Skeletal muscle satellite cell (primary cell): ENCODE data around the gene CLEC11A. TPM values are rescaled to one million over a fixed set of nuclear protein-coding genes. Genes with fewer than 3 reads are reported as not detected.
A peak's percentile ranks its signal among the peaks of the same experiment; 100 is the strongest.

ENCODE experiments used
- H3K27me3 ChIP-seq: 2 replicates; pipeline ENCODE4 v1.7.0; 2013; ENCODE audit warnings: low read length; ENCODE audit not compliant: control insufficient read depth, insufficient read depth
- H3K36me3 ChIP-seq: 2 replicates; pipeline ENCODE4 v1.7.0; 2013; ENCODE audit warnings: mild to moderate bottlenecking, control low read depth, low read length; ENCODE audit not compliant: insufficient read depth
- H3K4me1 ChIP-seq: 2 replicates; pipeline ENCODE4 v1.7.0; 2013; ENCODE audit warnings: low read length; ENCODE audit not compliant: control insufficient read depth, insufficient read depth
- H3K4me2 ChIP-seq: 2 replicates; pipeline ENCODE4 v1.7.0; 2013; ENCODE audit warnings: mild to moderate bottlenecking, low read length
- H3K4me3 ChIP-seq: 2 replicates; pipeline ENCODE4 v1.7.0; 2013; ENCODE audit warnings: low read length
- H3K9ac ChIP-seq: 2 replicates; pipeline ENCODE4 v1.7.0; 2013; ENCODE audit warnings: mild to moderate bottlenecking, low read depth, low read length, moderate library complexity
- H3K9me3 ChIP-seq: replicated peaks from 2 replicates; pipeline ENCODE4 v1.7.0; 2013; ENCODE audit warnings: mild to moderate bottlenecking, control low read depth, low read length
- total RNA-seq: library from RNA; depleted of rRNA; stranded (reverse); fragments of >200 nt; gene quantifications from 2 replicates; pipeline ENCODE4 v1.2.3, GENCODE V29; 2012; rRNA removed

Gene CLEC11A
- 11.9 and 23.8 TPM in 2 replicates for total RNA-seq

- Histone ChIP-seq H3K36me3 (no peaks in the 10 kb centered on the region), H3K27me3 (no peaks in the 10 kb centered on the region), H3K4me2 (peak within 1 kb of the TSS; percentile 88), H3K4me1 (peaks cover 31% of the 10 kb centered on the region), H3K9me3 (no peaks in the 10 kb centered on the region), H3K4me3 (peak within 1 kb of the TSS; percentile 72), H3K9ac (peak within 1 kb of the TSS; percentile 66)
These were observed at the start of gene CLEC11A for GRCh38 chr19:50723069-50723468. Gene CLEC11A (plus strand): TSS chr19:50723364. CDS start chr19:50723526, 162 bp downstream.

- Histone ChIP-seq H3K4me3 (no peak overlapping the region), H3K27me3 (peaks cover 4% of the 10 kb centered on the region), H3K9me3 (no peaks in the 10 kb centered on the region), H3K4me2 (no peak overlapping the region), H3K36me3 (no peaks in the 10 kb centered on the region), H3K4me1 (no peaks in the 10 kb centered on the region), H3K9ac (no peak overlapping the region)
These were observed 46.5 kb upstream of the CLEC11A start for GRCh38 chr19:50676625-50677197.

GRCh38 chr19:50677636-50678035 lies 45.5 kb upstream of the CLEC11A start:
- peaks cover 4% of the 10 kb centered on the region for H3K27me3 ChIP-seq
- no peak overlapping the region for H3K9ac ChIP-seq
- no peak overlapping the region for H3K4me2 ChIP-seq
- no peaks in the 10 kb centered on the region for H3K36me3 ChIP-seq
- H3K9me3 ChIP-seq: no peaks in the 10 kb centered on the region
- H3K4me1 ChIP-seq: no peaks in the 10 kb centered on the region
- H3K4me3 ChIP-seq: no peak overlapping the region

GRCh38 chr19:50678323-50678722 lies 44.8 kb upstream of the CLEC11A start:
- Histone ChIP-seq H3K4me3 (no peak overlapping the region), H3K27me3 (peaks cover 4% of the 10 kb centered on the region), H3K9me3 (no peaks in the 10 kb centered on the region), H3K36me3 (no peaks in the 10 kb centered on the region), H3K4me2 (no peak overlapping the region), H3K4me1 (no peaks in the 10 kb centered on the region), H3K9ac (no peak overlapping the region)

- no peaks in the 10 kb centered on the region for H3K4me1 ChIP-seq
- H3K9ac ChIP-seq: no peak overlapping the region
- H3K9me3 ChIP-seq: no peaks in the 10 kb centered on the region
- no peak overlapping the region for H3K4me3 ChIP-seq
- H3K27me3 ChIP-seq: no peaks in the 10 kb centered on the region
- H3K36me3 ChIP-seq: no peaks in the 10 kb centered on the region
- H3K4me2 ChIP-seq: no peak overlapping the region
These were observed 43.7 kb upstream of the CLEC11A start for GRCh38 chr19:50679177-50680125.

GRCh38 chr19:50686310-50687032 lies 36.7 kb upstream of the CLEC11A start:
- Histone ChIP-seq H3K4me3 (no peak overlapping the region), H3K4me2 (no peak overlapping the region), H3K36me3 (no peaks in the 10 kb centered on the region), H3K27me3 (peaks cover 4% of the 10 kb centered on the region), H3K4me1 (no peaks in the 10 kb centered on the region), H3K9me3 (no peaks in the 10 kb centered on the region), H3K9ac (no peak overlapping the region)

DNA sequence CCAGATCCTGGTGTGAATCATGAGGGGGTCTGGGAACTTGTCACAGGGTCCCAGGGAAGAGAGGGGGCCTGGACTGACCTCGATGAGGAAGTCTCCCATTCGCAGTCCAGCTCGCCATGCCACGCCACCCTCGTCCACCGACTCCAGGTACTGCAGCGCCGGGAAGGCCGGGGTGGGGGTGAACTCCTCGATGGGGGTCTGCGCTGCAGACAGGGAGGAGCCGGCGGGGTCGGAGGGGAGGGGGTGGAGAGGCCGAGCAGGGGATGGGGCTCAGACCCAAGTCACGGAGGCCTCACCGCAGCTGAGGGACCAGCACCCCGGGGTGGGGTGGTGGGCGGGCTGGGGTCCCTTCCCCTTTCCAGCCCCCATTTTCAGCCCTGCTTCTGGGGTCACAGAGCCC lies 34.4 kb upstream of the CLEC11A start:
- Histone ChIP-seq H3K9me3 (no peaks in the 10 kb centered on the region), H3K27me3 (peaks cover 14% of the 10 kb centered on the region), H3K9ac (no peak overlapping the region), H3K4me2 (no peak overlapping the region), H3K4me1 (no peaks in the 10 kb centered on the region), H3K4me3 (no peak overlapping the region), H3K36me3 (no peaks in the 10 kb centered on the region)

DNA sequence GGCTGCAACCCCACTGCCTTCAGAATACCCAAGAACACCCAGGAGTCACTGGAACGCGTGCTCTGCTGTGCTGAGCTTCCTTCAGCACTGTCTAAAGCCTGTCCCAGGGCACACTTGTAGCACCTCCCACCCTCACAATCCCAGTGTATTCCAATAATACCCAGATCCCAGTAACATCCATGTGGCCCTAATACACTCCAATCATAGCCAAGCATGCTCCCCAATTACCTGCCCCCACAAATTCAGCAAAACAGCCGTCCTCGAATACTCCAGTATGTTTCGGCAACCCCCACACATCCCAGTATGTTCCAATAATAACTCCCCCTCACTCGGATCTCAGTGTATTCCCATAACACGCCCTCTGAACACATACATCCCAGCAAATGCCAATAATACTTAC lies 32.7 kb upstream of the CLEC11A start:
- peaks cover 20% of the 10 kb centered on the region for H3K27me3 ChIP-seq

GRCh38 chr19:50693064-50693975 lies 29.8 kb upstream of the CLEC11A start:
- no peaks in the 10 kb centered on the region for H3K36me3 ChIP-seq
- no peak overlapping the region for H3K9ac ChIP-seq
- H3K4me1 ChIP-seq: no peaks in the 10 kb centered on the region
- no peak overlapping the region for H3K4me2 ChIP-seq
- H3K9me3 ChIP-seq: no peaks in the 10 kb centered on the region
- H3K27me3 ChIP-seq: peaks cover 28% of the 10 kb centered on the region
- no peak overlapping the region for H3K4me3 ChIP-seq

More for the DNA sequence above, 32.7 kb upstream of the CLEC11A start:
- Histone ChIP-seq H3K9me3 (no peaks in the 10 kb centered on the region), H3K36me3 (no peaks in the 10 kb centered on the region), H3K4me3 (no peak overlapping the region), H3K4me1 (no peaks in the 10 kb centered on the region), H3K9ac (no peak overlapping the region), H3K4me2 (no peak overlapping the region)

DNA sequence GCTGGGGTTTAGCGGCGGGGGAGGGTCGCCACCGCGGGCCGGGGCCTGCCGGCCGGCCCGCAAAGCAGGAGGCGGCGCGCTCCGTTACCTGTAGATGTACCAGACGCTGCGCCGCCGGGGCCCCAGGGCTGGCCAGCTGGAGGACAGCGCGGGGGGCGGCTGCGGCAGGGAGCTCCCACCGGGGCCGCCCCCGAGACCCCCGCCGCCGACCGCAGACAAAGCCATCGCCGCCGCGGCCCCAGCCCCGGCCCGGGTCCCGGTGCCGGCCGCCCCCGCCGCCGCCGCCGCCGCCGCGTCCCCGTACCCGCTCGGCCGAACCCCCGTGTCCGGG lies 28.4 kb upstream of the CLEC11A start:
- H3K27me3 ChIP-seq: peaks cover 28% of the 10 kb centered on the region
- H3K9me3 ChIP-seq: no peaks in the 10 kb centered on the region

More for the DNA sequence above, 28.4 kb upstream of the CLEC11A start:
- H3K9ac ChIP-seq: no peak overlapping the region
- no peak overlapping the region for H3K4me3 ChIP-seq
- H3K4me1 ChIP-seq: no peaks in the 10 kb centered on the region
- H3K36me3 ChIP-seq: no peaks in the 10 kb centered on the region
- no peak overlapping the region for H3K4me2 ChIP-seq
